ENCODE data around the gene TMPRSS9. TPM values are rescaled to one million over a fixed set of nuclear protein-coding genes. Genes with fewer than 3 reads are reported as not detected.

Gene TMPRSS9
- polyA plus RNA-seq, 3 donors, result 0.12 to 0.30 TPM; not detected in 1

- intact Hi-C loops (cut with micrococcal nuclease), result no loop called here
- H3K27me3 ChIP-seq (ENCODE audit: control insufficient read depth in 2 of 2, insufficient read depth in 2 of 2, low read length in 2 of 2), result peaks cover 3 to 39% of the 10 kb centered on the region in 2 donors
- H3K79me2 ChIP-seq (ENCODE audit: insufficient read depth, low read length), result no peaks in the 10 kb centered on the region
- 34% methylated on average over 24 of the region's 28 CpGs for WGBS (ENCODE audit: insufficient coverage)
- peaks cover 39 to 61% (median 57%) of the 10 kb centered on the region in 3 donors for H3K27me3 Mint-ChIP-seq (ENCODE audit: low read depth in 3 of 3)
- no peaks in the 10 kb centered on the region for H3K36me3 ChIP-seq (replicated peaks in 1 of 2; ENCODE audit: control insufficient read depth in 1 of 2, insufficient read depth in 2 of 2, low read length in 2 of 2)
- no peak overlapping the region for H3K9ac ChIP-seq (ENCODE audit: insufficient read depth, low read length, poor library complexity, severe bottlenecking)
- H3K4me1 Mint-ChIP-seq, result peaks cover 29% of the 10 kb centered on the region
- H3K4me3 Mint-ChIP-seq, result peak overlapping the region in 1 of 2 donors; percentile 48
- peaks cover 2 to 9% of the 10 kb centered on the region in 2 donors for H3K36me3 Mint-ChIP-seq
- no peak overlapping the region for H3K4me3 ChIP-seq (replicated peaks in 1 of 3; ENCODE audit: low read depth in 2 of 3, low read length in 3 of 3)
- no peak for TF ChIP-seq CTCF (IDR thresholded peaks at IDR 0.05)
- no peak overlapping the region for H2AFZ ChIP-seq (ENCODE audit: insufficient read depth, low read depth, low read length, poor library complexity, severe bottlenecking)
- no peaks in the 10 kb centered on the region for H4K20me1 ChIP-seq (ENCODE audit: insufficient read depth, low read length)
- DNase-seq, result no peak
- H3K4me1 ChIP-seq (ENCODE audit: control insufficient read depth in 1 of 2, insufficient read depth in 2 of 2, low read length in 2 of 2), result peaks cover 18 to 36% of the 10 kb centered on the region in 2 donors
- H3K4me2 ChIP-seq (replicated peaks; ENCODE audit: extremely low read depth, low read length, poor library complexity, severe bottlenecking), result no peak overlapping the region
- H3K27ac ChIP-seq (ENCODE audit: low read depth in 1 of 2, low read length in 2 of 2), result no peak overlapping the region
- H3K9me3 ChIP-seq (replicated peaks in 1 of 2; ENCODE audit: control insufficient read depth in 1 of 2, insufficient read depth in 1 of 2, low read length in 2 of 2), result peaks cover 0 to 10% of the 10 kb centered on the region in 2 donors
- no peak overlapping the region for H3K27ac Mint-ChIP-seq
- peaks cover 8 to 36% (median 22%) of the 10 kb centered on the region in 7 donors for H3K9me3 Mint-ChIP-seq
These were observed 47.1 kb upstream of the TMPRSS9 start for GRCh38 chr19:2312820-2313501.

- Histone ChIP-seq H3K9me3 (replicated peaks in 1 of 2; ENCODE audit: control insufficient read depth in 1 of 2, insufficient read depth in 1 of 2, low read length in 2 of 2) (peaks cover 0 to 10% of the 10 kb centered on the region in 2 donors), H3K4me2 (replicated peaks; ENCODE audit: extremely low read depth, low read length, poor library complexity, severe bottlenecking) (peak overlapping the region; percentile 52), H3K9ac (ENCODE audit: insufficient read depth, low read length, poor library complexity, severe bottlenecking) (no peak overlapping the region), H2AFZ (ENCODE audit: insufficient read depth, low read depth, low read length, poor library complexity, severe bottlenecking) (peak overlapping the region; percentile 73), H3K4me3 (replicated peaks in 1 of 3; ENCODE audit: low read depth in 2 of 3, low read length in 3 of 3) (peak overlapping the region in 1 of 3 experiments; percentile 30), H3K4me1 (ENCODE audit: control insufficient read depth in 1 of 2, insufficient read depth in 2 of 2, low read length in 2 of 2) (peaks cover 15 to 21% of the 10 kb centered on the region in 2 donors), H3K36me3 (replicated peaks in 1 of 2; ENCODE audit: control insufficient read depth in 1 of 2, insufficient read depth in 2 of 2, low read length in 2 of 2) (no peaks in the 10 kb centered on the region), H3K79me2 (ENCODE audit: insufficient read depth, low read length) (no peaks in the 10 kb centered on the region), H3K27me3 (ENCODE audit: control insufficient read depth in 2 of 2, insufficient read depth in 2 of 2, low read length in 2 of 2) (peaks cover 0 to 17% of the 10 kb centered on the region in 2 donors), H4K20me1 (ENCODE audit: insufficient read depth, low read length) (no peaks in the 10 kb centered on the region), H3K27ac (ENCODE audit: low read depth in 1 of 2, low read length in 2 of 2) (peak overlapping the region; percentile 75 to 78)
- peak overlapping the region; percentile 85 to 96 (median 93) for H3K27ac Mint-ChIP-seq
- intact Hi-C loops (cut with micrococcal nuclease), result loop anchor here (5.0 kb wide), 3 partner anchors 38 to 163 kb away; partner anchors contain the start of genes AP3D1 (in 2 of the 2), PLEKHJ1 (in 1 of the 2) and SF3A2 (in 1 of the 2)
- WGBS (ENCODE audit: insufficient coverage), result 74% methylated on average over 4 of the region's 7 CpGs
- peak overlapping the region; percentile 55 to 69 for H3K4me3 Mint-ChIP-seq
- H3K4me1 Mint-ChIP-seq, result peaks cover 16% of the 10 kb centered on the region
- TF ChIP-seq CTCF (IDR thresholded peaks at IDR 0.05), result no peak
- H3K9me3 Mint-ChIP-seq, result peaks cover 8 to 24% (median 16%) of the 10 kb centered on the region in 7 donors
- H3K27me3 Mint-ChIP-seq (ENCODE audit: low read depth in 3 of 3), result peaks cover 18 to 42% (median 35%) of the 10 kb centered on the region in 3 donors
- DNase-seq, result no peak
- peaks cover 0 to 6% of the 10 kb centered on the region in 2 donors for H3K36me3 Mint-ChIP-seq
These were observed 44.8 kb upstream of the TMPRSS9 start for GRCh38 chr19:2315121-2315817.
